Muscle layer of colon (tissue), 2 donors: Measurements from ENCODE around the gene DOK6.

Experiments used
- H3K27ac ChIP-seq: one replicate; pipeline ENCODE4 v1.7.0; 2013; ENCODE audit warnings: low read depth, mild to moderate bottlenecking, low read length, moderate library complexity
- H3K27me3 ChIP-seq, 2 donors: one replicate each; pipeline ENCODE4 v1.7.0; 2013; ENCODE audit warnings: low read length in 2 of 2, mild to moderate bottlenecking in 2 of 2; ENCODE audit not compliant: insufficient read depth in 2 of 2, control insufficient read depth in 1 of 2
- H3K36me3 ChIP-seq: one replicate; pipeline ENCODE4 v1.7.0; 2013; ENCODE audit warnings: mild to moderate bottlenecking, low read length; ENCODE audit not compliant: insufficient read depth
- H3K4me1 ChIP-seq: one replicate; pipeline ENCODE4 v1.7.0; 2013; ENCODE audit warnings: mild to moderate bottlenecking, low read length; ENCODE audit not compliant: insufficient read depth
- H3K4me3 ChIP-seq, 2 donors: one replicate each; pipeline ENCODE4 v1.7.0; 2013; ENCODE audit warnings: low read length in 2 of 2, low read depth in 1 of 2, mild to moderate bottlenecking in 1 of 2, moderate library complexity in 1 of 2
- H3K9ac ChIP-seq: one replicate; pipeline ENCODE4 v1.7.0; 2013; ENCODE audit warnings: low read length
- H3K9me3 ChIP-seq: one replicate; pipeline ENCODE4 v1.7.0; 2013; ENCODE audit warnings: mild to moderate bottlenecking, low read length
- donor health status: abdominal sarcoma.
- donor health status: Adenocarcinoma of cecum.

DOK6 gene

GRCh38 chr18:69588301-69588700, 187.6 kb downstream of the DOK6 start:
- no peak overlapping the region for H3K9ac ChIP-seq
- no peak overlapping the region for H3K4me3 ChIP-seq
- H3K27ac ChIP-seq: no peak overlapping the region
- H3K9me3 ChIP-seq: no peaks in the 10 kb centered on the region
- H3K36me3 ChIP-seq: no peaks in the 10 kb centered on the region
- H3K4me1 ChIP-seq: no peaks in the 10 kb centered on the region
- no peaks in the 10 kb centered on the region for H3K27me3 ChIP-seq

- Histone ChIP-seq H3K9ac (no peak overlapping the region), H3K4me3 (no peak overlapping the region), H3K36me3 (no peaks in the 10 kb centered on the region), H3K27ac (no peak overlapping the region), H3K4me1 (no peaks in the 10 kb centered on the region), H3K27me3 (no peaks in the 10 kb centered on the region), H3K9me3 (no peaks in the 10 kb centered on the region)
Observed at GRCh38 chr18:69590150-69590549, 189.5 kb downstream of the DOK6 start.

DNA sequence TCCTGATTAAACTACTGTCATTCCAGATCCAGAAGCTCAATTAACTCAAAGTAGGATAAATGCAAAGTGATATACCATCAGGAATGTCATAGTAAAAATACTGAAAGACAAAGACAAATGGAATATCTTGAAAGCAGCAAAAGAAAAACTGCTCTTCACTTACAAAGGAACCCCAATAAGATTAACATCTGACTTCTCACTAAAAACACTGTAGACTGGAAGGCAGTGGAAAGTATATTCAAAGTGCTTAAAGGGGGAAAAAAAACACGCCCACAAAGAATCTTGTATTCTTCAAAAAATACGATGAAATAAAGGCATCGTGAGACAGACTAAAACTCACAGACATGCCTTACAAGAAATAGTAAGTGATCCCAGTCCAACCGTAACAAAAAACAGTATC, 195.7 kb downstream of the DOK6 start:
- no peaks in the 10 kb centered on the region for H3K9me3 ChIP-seq
- no peaks in the 10 kb centered on the region for H3K4me1 ChIP-seq
- H3K27ac ChIP-seq: no peak overlapping the region
- no peaks in the 10 kb centered on the region for H3K36me3 ChIP-seq
- no peak overlapping the region for H3K9ac ChIP-seq
- no peak overlapping the region for H3K4me3 ChIP-seq
- no peaks in the 10 kb centered on the region for H3K27me3 ChIP-seq

DNA sequence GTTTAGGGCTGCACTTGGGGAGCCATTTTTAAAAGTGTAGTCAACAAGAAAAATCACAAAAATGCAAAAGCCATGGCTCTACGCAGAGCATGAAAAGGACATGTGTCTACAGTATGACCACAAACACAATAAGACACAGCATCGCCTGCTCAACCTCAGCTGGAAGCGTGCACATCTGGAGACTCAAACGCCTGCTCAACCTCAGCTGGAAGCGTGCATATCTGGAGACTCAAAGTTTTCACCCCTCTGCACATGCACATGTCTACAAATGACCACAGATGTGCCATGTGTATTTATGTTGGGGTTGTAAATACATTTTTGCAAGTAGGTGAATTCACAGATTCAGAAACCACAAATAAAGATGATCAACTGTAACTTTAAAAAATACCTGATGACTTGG, 196.9 kb downstream of the DOK6 start:
- Histone ChIP-seq H3K27me3 (no peaks in the 10 kb centered on the region), H3K9me3 (no peaks in the 10 kb centered on the region), H3K4me3 (no peak overlapping the region), H3K27ac (no peak overlapping the region), H3K4me1 (no peaks in the 10 kb centered on the region), H3K9ac (no peak overlapping the region), H3K36me3 (no peaks in the 10 kb centered on the region)

DNA sequence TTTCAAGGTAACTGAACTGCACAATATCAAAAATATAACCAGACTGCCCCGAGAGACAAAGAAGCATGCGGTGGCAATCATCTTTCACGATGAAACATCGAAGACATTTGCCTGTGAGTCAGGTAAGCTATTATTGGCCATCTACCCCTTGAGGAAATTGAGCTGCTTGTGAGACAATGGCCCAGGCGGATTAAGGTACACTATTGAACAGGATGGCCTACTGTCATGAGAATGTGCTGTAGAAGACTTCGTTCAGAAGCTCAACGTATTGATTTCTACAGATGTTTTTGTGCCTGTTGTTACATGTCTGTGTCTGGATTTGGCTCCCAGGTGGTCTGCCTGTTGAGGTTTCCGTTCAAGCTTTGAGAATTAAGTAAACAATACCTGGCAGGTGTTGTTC, 198.7 kb downstream of the DOK6 start:
- no peak overlapping the region for H3K4me3 ChIP-seq

GRCh38 chr18:69612242-69612641, 211.6 kb downstream of the DOK6 start:
- Histone ChIP-seq H3K9me3 (no peaks in the 10 kb centered on the region), H3K36me3 (no peaks in the 10 kb centered on the region), H3K4me1 (no peaks in the 10 kb centered on the region), H3K9ac (no peak overlapping the region), H3K27ac (no peak overlapping the region), H3K4me3 (no peak overlapping the region), H3K27me3 (no peaks in the 10 kb centered on the region)

More for the DNA sequence above, 198.7 kb downstream of the DOK6 start:
- no peak overlapping the region for H3K9ac ChIP-seq
- no peak overlapping the region for H3K27ac ChIP-seq
- H3K9me3 ChIP-seq: no peaks in the 10 kb centered on the region
- H3K36me3 ChIP-seq: no peaks in the 10 kb centered on the region
- no peaks in the 10 kb centered on the region for H3K27me3 ChIP-seq
- H3K4me1 ChIP-seq: no peaks in the 10 kb centered on the region

GRCh38 chr18:69616114-69616513, 215.4 kb downstream of the DOK6 start:
- H3K9ac ChIP-seq: no peak overlapping the region
- H3K27ac ChIP-seq: no peak overlapping the region
- H3K4me1 ChIP-seq: no peaks in the 10 kb centered on the region
- H3K27me3 ChIP-seq: no peaks in the 10 kb centered on the region
- H3K36me3 ChIP-seq: no peaks in the 10 kb centered on the region
- H3K9me3 ChIP-seq: no peaks in the 10 kb centered on the region
- H3K4me3 ChIP-seq: no peak overlapping the region

DNA sequence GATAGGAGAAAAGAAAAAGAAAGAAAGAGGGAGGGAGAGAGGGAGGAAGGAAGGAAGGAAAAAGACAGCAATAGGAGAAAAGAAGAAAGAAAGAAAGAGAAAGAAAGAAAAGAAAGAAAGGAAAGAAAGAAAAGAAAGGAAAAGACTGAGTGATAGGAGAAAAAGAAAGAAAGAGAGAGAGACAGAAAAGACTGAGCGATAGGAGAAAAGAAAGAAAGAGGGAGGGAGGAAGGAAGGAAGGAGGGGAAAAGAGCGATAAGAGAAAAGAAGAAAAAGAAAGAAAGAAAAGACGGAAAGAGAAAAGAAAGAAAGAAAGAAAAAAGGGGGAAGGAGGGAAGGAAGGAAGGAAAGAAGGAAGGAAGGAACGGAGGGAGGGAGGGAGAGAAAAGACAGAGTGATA, 216.7 kb downstream of the DOK6 start:
- H3K4me1 ChIP-seq: no peaks in the 10 kb centered on the region
- H3K27ac ChIP-seq: no peak overlapping the region
- H3K9ac ChIP-seq: no peak overlapping the region
- no peak overlapping the region for H3K4me3 ChIP-seq
- H3K36me3 ChIP-seq: no peaks in the 10 kb centered on the region
- H3K27me3 ChIP-seq: no peaks in the 10 kb centered on the region
- no peaks in the 10 kb centered on the region for H3K9me3 ChIP-seq

DNA sequence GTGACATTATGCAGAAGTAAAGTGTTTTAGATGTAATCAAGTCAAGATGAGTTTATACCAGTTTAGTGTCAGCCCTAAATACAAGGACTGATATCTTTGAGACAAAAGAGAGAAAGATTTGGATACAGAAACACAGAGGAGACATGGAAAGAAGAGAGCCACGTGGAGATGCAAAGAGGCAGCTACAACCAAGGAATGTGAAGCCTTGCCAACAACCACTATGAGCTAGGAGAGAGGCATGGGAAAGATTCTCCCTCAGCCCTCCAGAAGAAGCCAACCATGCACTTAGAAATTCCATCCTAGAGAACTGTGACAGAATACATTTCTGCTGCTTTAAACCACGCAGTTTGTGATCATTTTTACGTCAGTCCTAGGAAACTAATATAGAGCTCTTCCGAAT, 217.2 kb downstream of the DOK6 start:
- Histone ChIP-seq H3K9me3 (no peaks in the 10 kb centered on the region), H3K27ac (no peak overlapping the region), H3K4me3 (no peak overlapping the region), H3K36me3 (no peaks in the 10 kb centered on the region), H3K27me3 (no peaks in the 10 kb centered on the region), H3K9ac (no peak overlapping the region), H3K4me1 (no peaks in the 10 kb centered on the region)

GRCh38 chr18:69622184-69622583, 221.5 kb downstream of the DOK6 start:
- Histone ChIP-seq H3K9me3 (no peaks in the 10 kb centered on the region), H3K27me3 (no peaks in the 10 kb centered on the region), H3K36me3 (no peaks in the 10 kb centered on the region), H3K27ac (no peak overlapping the region), H3K9ac (no peak overlapping the region), H3K4me1 (no peaks in the 10 kb centered on the region), H3K4me3 (no peak overlapping the region)

DNA sequence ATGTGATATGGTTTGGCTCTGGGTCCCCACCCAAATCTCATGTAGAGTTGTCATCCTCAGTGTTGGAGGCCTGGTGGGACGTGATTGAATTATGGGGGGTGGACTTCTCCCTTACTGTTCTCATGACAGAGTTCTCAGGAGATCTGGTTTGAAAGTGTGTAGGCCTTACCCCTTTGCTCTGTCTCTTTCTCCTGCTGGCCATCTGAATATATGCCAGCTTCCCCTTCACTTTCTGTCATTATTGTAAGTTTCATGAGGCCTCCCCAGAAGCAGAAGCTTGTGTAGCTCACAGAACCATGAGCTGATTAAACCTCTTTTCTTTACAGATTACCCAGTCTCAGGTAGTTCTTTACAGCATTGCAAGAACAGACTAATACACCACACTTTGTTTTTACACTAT, 222.3 kb downstream of the DOK6 start:
- no peaks in the 10 kb centered on the region for H3K36me3 ChIP-seq
- H3K4me3 ChIP-seq: no peak overlapping the region
- no peaks in the 10 kb centered on the region for H3K27me3 ChIP-seq
- H3K9ac ChIP-seq: no peak overlapping the region
- H3K9me3 ChIP-seq: no peaks in the 10 kb centered on the region
- H3K27ac ChIP-seq: no peak overlapping the region
- H3K4me1 ChIP-seq: no peaks in the 10 kb centered on the region

DNA sequence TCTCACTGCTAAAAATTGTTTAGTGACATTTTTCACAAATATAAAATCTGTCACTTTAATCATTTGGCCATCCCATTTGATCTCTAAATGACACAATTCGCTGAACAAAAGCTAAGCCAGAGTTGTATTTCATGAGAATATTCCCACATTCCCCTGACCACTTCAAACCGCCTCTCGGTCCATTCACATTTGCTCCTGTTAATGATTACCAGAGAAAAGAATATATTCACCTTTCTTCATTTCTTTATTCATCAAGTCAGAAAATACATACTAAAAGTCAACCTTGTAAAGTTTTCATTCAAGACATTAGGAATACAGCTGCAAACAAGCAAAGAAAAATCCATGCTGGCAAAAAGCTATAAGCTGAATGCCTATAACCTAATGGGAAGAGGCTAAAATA, 225.5 kb downstream of the DOK6 start:
- H3K4me3 ChIP-seq: no peak overlapping the region
- no peaks in the 10 kb centered on the region for H3K9me3 ChIP-seq
- H3K27ac ChIP-seq: no peak overlapping the region
- H3K9ac ChIP-seq: no peak overlapping the region
- no peaks in the 10 kb centered on the region for H3K36me3 ChIP-seq
- H3K4me1 ChIP-seq: no peaks in the 10 kb centered on the region
- no peaks in the 10 kb centered on the region for H3K27me3 ChIP-seq
